Panc1 (cell line): ENCODE data around the gene SKI. TPM values are rescaled to one million over a fixed set of nuclear protein-coding genes. Genes with fewer than 3 reads are reported as not detected.

ENCODE experiments used
- ATAC-seq: fragments of 200-7000 bp; cut with Tn5 transposase; 2 replicates; pipeline ENCODE4 v1.9.1; 2020; ENCODE audit warnings: mild to moderate bottlenecking, moderate library complexity
- BruUV-seq: library from RNA; stranded (reverse); fragments of 400-500 nt; replicated peaks from 2 replicates; lab custom pipeline; 2021; lab: Mats Ljungman, UMichigan
- CTCF ChIA-PET: fragments of 300-600 bp; sonication (Branson Sonifier 250); formaldehyde crosslinking; loops from one replicate; lab custom pipeline; 2022; ENCODE audit warnings: antibody characterized with exemption; lab: Charles Lee
- POLR2A ChIA-PET: fragments of 300-600 bp; sonication (Branson Sonifier 250); formaldehyde crosslinking; loops from one replicate; lab custom pipeline; 2022; ENCODE audit warnings: antibody characterized with exemption; lab: Charles Lee
- DNase-seq: peaks from one replicate; pipeline ENCODE4 v3.0.0-alpha.2; 2010; ENCODE audit warnings: low read depth, low spot score
- H3K27ac ChIP-seq: 2 replicates; pipeline ENCODE4 v1.5.1; 2011; ENCODE audit warnings: mild to moderate bottlenecking, low read length, inconsistent platforms
- H3K27me3 ChIP-seq: fragments of 200-500 bp; sonication (Bioruptor generic); 2 replicates; pipeline ENCODE4 v1.6.0; 2014; ENCODE audit warnings: low read length, inconsistent platforms; ENCODE audit not compliant: control insufficient read depth, insufficient read depth
- H3K36me3 ChIP-seq: fragments of 200-500 bp; sonication (Bioruptor generic); 2 replicates; pipeline ENCODE4 v1.5.1; 2014; ENCODE audit warnings: inconsistent platforms, mild to moderate bottlenecking, low read length, moderate library complexity; ENCODE audit not compliant: control insufficient read depth, insufficient read depth
- H3K4me1 ChIP-seq: 2 replicates; pipeline ENCODE4 v1.5.1; 2011; ENCODE audit warnings: inconsistent platforms, mild to moderate bottlenecking, low read length, moderate library complexity; ENCODE audit not compliant: control insufficient read depth, insufficient read depth
- H3K4me3 ChIP-seq, 2 experiments: 2 replicates each; pipeline ENCODE4 v1.5.1; 2011 to 2012; ENCODE audit warnings: low read depth in 2 of 2, low read length in 2 of 2, mild to moderate bottlenecking in 2 of 2, inconsistent platforms in 1 of 2, moderate library complexity in 1 of 2
- H3K9me3 ChIP-seq: fragments of 200-500 bp; sonication (Bioruptor generic); 2 replicates; pipeline ENCODE4 v1.5.1; 2014; ENCODE audit warnings: low read depth, mild to moderate bottlenecking, inconsistent platforms, low read length, moderate library complexity; ENCODE audit not compliant: control insufficient read depth, insufficient read depth
- POLR2AphosphoS5 ChIP-seq: IDR thresholded peaks from 2 replicates; pipeline ENCODE4 v1.6.1; 2012; ENCODE audit warnings: mild to moderate bottlenecking, low read depth, low read length, moderate library complexity
- SIN3A ChIP-seq: IDR thresholded peaks from 2 replicates; pipeline ENCODE4 v1.6.1; 2012; ENCODE audit warnings: low read depth, mild to moderate bottlenecking, low read length, moderate library complexity, borderline replicate concordance; ENCODE audit not compliant: insufficient read depth
- TCF7L2 ChIP-seq: IDR thresholded peaks from 2 replicates; pipeline ENCODE4 v1.6.1; 2011; ENCODE audit warnings: mild to moderate bottlenecking, low read depth, low read length, inconsistent platforms
- in situ Hi-C: cut with HindIII; loops from 2 replicates; pipeline ENCODE4 v1.10.0; 2016; ENCODE audit warnings: low sequenced_read_pairs, low pct_unique_long_range_greater_than_20kb
- intact Hi-C: fragments of 100-400 bp; cut with micrococcal nuclease; formaldehyde crosslinking; loops from one replicate; pipeline ENCODE4 v1.10.0; 2022; ENCODE audit not compliant: unreplicated experiment
- total RNA-seq: library from RNA; stranded (reverse); gene quantifications from one replicate; pipeline ENCODE4 v1.2.1, GENCODE V29; 2021; ENCODE audit not compliant: unreplicated experiment
- TF ChIP-seq, protein P1 (sequence below), 2 experiments: IDR thresholded peaks; 2 replicates each; pipeline ENCODE4 v1.6.1; 2011 to 2012; ENCODE audit warnings: low read depth in 2 of 2, control low read depth in 1 of 2, low read length in 1 of 2, mild to moderate bottlenecking in 1 of 2, moderate library complexity in 1 of 2; ENCODE audit not compliant: insufficient read depth in 1 of 2
- TF ChIP-seq, protein P2 (sequence below): fragments of 450-650 bp; IDR thresholded peaks from 2 replicates; pipeline ENCODE4 v1.5.1; 2017; ENCODE audit warnings: mild to moderate bottlenecking

Gene SKI
- total RNA-seq, 1 experiment from 2014 or later: 63.2 TPM

DNA sequence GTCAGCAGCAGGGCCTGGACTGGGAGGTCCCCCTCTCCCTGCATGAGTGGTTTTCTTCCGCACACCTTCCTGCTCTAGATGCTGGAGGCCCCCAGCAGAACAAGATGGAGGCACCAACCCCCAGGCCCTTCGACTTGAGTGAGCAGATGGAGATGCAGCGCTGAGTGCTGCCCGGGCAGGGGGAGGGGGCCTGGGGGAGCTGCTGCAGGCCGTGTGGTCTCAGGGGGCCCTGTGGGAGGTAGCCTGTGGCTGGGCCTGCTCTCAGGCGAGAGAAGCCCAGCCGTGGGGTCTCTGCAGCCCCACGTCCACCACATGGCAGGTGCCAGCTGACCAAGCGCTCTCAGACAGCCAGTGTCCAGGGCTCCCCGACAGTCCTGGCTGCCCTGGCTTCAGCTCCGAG lies 32.3 kb upstream of the SKI start:
- H3K27ac ChIP-seq: peak overlapping the region; percentile 91; the same call in 1 of the 2 replicates
- DNase-seq: no peak
- no peaks in the 10 kb centered on the region for H3K9me3 ChIP-seq
- H3K4me3 ChIP-seq: no peak overlapping the region
- intact Hi-C loops (loop anchor here (2.0 to 10.0 kb wide), 2 partner anchors 119 to 185 kb away; no protein-coding TSS in a partner anchor), in situ Hi-C loops (loop anchor here (10.0 kb wide), 1 partner anchor 199 kb away; the partner anchor contains the start of genes MORN1 and RER1)
- no TSS peak for BruUV-seq
- H3K36me3 ChIP-seq: no peaks in the 10 kb centered on the region; the same call in 1 of the 2 replicates
- ATAC-seq: no peak
- CTCF ChIA-PET: interaction anchor here (0.5 to 3.2 kb wide), 2 partner anchors 186 to 236 kb away, joined by 4 to 38 read pairs; no protein-coding TSS in a partner anchor
- no peaks in the 10 kb centered on the region for H3K27me3 ChIP-seq
- POLR2A ChIA-PET: interaction anchor here (0.6 kb wide), 1 partner anchor 181 kb away, joined by 8 read pairs; no protein-coding TSS in a partner anchor
- TF ChIP-seq, protein P1, sequence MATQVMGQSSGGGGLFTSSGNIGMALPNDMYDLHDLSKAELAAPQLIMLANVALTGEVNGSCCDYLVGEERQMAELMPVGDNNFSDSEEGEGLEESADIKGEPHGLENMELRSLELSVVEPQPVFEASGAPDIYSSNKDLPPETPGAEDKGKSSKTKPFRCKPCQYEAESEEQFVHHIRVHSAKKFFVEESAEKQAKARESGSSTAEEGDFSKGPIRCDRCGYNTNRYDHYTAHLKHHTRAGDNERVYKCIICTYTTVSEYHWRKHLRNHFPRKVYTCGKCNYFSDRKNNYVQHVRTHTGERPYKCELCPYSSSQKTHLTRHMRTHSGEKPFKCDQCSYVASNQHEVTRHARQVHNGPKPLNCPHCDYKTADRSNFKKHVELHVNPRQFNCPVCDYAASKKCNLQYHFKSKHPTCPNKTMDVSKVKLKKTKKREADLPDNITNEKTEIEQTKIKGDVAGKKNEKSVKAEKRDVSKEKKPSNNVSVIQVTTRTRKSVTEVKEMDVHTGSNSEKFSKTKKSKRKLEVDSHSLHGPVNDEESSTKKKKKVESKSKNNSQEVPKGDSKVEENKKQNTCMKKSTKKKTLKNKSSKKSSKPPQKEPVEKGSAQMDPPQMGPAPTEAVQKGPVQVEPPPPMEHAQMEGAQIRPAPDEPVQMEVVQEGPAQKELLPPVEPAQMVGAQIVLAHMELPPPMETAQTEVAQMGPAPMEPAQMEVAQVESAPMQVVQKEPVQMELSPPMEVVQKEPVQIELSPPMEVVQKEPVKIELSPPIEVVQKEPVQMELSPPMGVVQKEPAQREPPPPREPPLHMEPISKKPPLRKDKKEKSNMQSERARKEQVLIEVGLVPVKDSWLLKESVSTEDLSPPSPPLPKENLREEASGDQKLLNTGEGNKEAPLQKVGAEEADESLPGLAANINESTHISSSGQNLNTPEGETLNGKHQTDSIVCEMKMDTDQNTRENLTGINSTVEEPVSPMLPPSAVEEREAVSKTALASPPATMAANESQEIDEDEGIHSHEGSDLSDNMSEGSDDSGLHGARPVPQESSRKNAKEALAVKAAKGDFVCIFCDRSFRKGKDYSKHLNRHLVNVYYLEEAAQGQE (IDR thresholded peaks at IDR 0.05; ENCODE audit: insufficient read depth in 1 of 2, low read depth in 2 of 2, low read length in 1 of 2): no peak
- TF ChIP-seq TCF7L2: no peak
- no peak for TF ChIP-seq POLR2AphosphoS5
- TF ChIP-seq, protein P2, sequence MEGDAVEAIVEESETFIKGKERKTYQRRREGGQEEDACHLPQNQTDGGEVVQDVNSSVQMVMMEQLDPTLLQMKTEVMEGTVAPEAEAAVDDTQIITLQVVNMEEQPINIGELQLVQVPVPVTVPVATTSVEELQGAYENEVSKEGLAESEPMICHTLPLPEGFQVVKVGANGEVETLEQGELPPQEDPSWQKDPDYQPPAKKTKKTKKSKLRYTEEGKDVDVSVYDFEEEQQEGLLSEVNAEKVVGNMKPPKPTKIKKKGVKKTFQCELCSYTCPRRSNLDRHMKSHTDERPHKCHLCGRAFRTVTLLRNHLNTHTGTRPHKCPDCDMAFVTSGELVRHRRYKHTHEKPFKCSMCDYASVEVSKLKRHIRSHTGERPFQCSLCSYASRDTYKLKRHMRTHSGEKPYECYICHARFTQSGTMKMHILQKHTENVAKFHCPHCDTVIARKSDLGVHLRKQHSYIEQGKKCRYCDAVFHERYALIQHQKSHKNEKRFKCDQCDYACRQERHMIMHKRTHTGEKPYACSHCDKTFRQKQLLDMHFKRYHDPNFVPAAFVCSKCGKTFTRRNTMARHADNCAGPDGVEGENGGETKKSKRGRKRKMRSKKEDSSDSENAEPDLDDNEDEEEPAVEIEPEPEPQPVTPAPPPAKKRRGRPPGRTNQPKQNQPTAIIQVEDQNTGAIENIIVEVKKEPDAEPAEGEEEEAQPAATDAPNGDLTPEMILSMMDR: no peak
- TF ChIP-seq SIN3A: no peak
- H3K4me1 ChIP-seq: peaks cover 37% of the 10 kb centered on the region

DNA sequence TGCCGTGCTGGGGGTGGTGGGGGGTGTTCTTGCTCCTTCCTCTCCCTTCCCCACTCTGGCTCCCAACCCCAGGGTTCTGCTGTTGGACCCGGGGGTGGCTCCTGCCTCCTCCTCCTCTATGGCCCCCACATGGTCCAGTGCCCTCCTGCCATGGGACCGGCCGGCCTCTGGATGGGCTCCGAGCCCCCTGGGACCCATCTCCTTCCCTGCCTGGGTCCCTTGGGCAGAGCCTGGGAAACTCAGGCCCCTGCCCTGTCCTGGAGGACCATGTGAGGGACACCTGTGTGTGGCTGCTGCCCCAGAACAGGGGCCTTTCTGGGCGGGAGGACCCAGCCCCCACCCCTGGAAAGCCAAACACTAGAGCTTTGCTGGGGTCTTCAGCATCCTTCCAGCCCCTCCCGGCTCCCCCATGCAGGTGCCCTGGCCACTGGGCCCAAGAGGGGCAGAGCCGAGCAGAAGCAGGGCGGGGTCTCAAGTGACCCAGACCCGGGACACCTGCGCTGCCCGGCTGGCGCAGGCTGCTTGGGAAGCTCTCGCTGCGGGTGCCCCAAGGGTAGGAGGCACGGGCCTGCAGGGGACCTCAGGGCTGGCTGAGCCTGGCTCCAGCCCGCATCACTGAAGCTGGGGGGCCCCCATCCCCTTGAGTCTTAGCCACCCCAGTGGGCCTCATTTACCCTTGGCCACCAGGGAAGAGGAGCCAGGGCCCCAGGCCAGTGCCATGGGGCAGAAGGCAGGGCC lies 31.0 kb upstream of the SKI start:
- intact Hi-C loops (loop anchor here (10.0 kb wide), 1 partner anchor 118 kb away; no protein-coding TSS in a partner anchor), in situ Hi-C loops (loop anchor here (10.0 kb wide), 1 partner anchor 198 kb away; the partner anchor contains the start of genes MORN1 and RER1)
- Histone ChIP-seq H3K4me1 (peaks cover 28% of the 10 kb centered on the region), H3K27ac (no peak overlapping the region), H3K4me3 (no peak overlapping the region), H3K9me3 (no peaks in the 10 kb centered on the region), H3K27me3 (no peaks in the 10 kb centered on the region), H3K36me3 (no peaks in the 10 kb centered on the region; the same call in 1 of the 2 replicates)
- POLR2A ChIA-PET: interaction anchor here (0.6 kb wide), 2 partner anchors 115 to 194 kb away, joined by 3 to 5 read pairs; no protein-coding TSS in a partner anchor
- TF ChIP-seq SIN3A: no peak
- TF ChIP-seq TCF7L2: no peak
- TF ChIP-seq, protein P1 (IDR thresholded peaks at IDR 0.05; ENCODE audit: insufficient read depth in 1 of 2, low read depth in 2 of 2, low read length in 1 of 2): no peak
- TF ChIP-seq, protein P2: no peak
- TF ChIP-seq POLR2AphosphoS5: no peak
- no TSS peak for BruUV-seq
- ATAC-seq: no peak
- CTCF ChIA-PET: interaction anchor here (3.2 kb wide), 1 partner anchor 184 kb away, joined by 38 read pairs; no protein-coding TSS in a partner anchor
- no peak for DNase-seq
